ENCODE measurements around the gene ZNF334.

ZNF334 gene

DNA sequence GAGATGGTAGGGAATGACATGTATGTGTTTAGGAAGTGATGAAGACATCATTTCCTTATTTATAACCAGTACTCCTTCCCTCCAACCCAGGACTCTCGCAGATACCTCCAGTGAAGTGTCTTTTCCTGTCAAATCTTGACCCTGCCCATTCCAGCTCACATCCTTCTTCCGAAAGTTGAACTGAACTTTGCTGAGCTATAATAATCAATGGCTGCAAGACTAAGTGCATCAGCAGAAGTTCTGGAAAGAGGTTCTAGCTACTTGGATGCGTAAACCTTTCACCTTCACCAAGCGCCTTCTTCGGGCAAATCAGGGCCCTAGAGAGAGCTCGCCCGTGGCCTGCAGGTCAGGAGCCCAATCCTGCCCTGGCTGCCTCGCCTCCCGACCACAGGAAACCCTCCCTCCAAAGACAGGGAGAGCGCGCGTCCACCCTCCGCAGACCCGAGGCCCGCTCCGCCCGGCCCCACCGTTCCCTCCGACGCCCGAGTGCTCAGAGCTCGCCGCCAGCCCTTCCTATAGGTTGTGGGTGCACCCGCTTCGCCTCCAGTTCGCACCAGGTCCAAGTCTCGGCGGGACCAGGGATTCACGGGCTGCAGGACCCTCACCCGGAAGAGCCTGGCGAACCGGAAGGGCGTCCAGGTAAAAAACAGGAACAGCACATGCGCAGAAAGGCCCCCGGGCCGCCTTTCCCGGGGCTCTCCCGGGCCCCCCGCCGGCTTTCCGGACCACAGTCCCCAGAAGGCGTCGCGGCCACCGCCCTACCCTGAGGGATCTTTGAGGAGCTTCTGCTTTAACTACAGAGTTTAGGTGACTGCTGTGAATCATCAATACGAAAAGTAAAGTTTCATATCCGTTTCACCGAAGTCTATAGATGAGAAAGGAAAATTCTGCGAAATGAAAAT lies at the start of gene ZNF334:
Gene ZNF334 (minus strand): TSS at position 617 of the 902 bp plus-strand sequence. CDS start 1,457 bp downstream, outside the sequence.
- FAIRE-seq = no peak

DNA sequence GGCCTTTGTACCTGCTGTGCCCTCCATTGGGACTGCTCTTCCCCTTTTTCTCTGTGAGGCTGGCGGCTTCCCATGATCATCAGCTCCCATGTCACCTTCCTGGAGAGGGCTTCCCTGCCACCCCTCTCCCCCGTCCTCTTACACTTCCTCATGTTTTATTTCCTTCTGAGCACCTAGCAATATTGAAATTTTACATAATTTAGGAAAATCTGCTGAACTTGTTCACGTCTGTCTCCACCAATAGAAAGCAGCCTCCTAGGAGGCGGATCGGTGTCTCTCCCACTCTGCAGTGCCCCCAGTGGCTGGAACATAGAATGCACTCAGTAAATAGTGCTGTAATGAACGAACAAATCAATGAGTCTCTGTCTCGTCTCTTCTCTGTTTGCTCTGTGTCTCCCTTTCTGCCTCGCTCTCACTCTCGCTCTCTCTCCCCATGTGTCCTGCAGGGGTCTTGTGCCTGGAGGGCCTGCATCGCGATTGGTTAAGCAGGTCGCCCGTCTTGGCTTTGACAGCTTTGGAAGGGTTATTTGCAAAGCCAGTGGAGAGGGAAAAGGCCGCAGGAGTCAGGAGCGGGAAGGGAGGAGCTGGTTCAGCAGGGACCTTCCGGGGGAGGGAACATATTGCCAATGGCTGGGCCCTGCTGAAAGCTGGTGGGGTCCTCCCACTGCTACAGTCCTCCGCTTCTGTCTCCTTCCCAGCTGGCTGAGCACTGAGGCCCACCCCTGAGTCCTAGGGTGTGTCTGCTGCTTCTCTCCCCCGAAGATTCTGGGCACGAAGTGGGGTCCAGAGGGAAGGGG lies 49.2 kb upstream of the ZNF334 start:
- peak; percentile 78 for FAIRE-seq

DNA sequence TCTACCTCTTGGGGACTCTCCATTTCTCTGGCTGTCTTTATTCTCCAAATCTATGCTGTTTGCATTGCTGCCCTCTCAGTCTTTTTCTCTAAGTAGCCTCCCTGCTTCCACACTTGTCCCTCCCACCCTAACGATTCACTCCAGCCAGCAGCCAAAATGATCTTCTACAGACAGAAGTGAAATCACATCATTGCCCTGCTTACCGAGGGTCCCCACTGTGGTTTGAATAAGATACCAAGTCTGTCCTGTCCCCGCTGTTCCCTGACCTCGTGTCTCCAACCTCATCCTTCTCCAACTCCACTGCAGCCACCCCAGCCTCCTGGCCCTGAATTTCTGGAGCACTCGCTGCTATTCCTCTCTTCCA lies 48.6 kb upstream of the ZNF334 start:
- no peak for FAIRE-seq

DNA sequence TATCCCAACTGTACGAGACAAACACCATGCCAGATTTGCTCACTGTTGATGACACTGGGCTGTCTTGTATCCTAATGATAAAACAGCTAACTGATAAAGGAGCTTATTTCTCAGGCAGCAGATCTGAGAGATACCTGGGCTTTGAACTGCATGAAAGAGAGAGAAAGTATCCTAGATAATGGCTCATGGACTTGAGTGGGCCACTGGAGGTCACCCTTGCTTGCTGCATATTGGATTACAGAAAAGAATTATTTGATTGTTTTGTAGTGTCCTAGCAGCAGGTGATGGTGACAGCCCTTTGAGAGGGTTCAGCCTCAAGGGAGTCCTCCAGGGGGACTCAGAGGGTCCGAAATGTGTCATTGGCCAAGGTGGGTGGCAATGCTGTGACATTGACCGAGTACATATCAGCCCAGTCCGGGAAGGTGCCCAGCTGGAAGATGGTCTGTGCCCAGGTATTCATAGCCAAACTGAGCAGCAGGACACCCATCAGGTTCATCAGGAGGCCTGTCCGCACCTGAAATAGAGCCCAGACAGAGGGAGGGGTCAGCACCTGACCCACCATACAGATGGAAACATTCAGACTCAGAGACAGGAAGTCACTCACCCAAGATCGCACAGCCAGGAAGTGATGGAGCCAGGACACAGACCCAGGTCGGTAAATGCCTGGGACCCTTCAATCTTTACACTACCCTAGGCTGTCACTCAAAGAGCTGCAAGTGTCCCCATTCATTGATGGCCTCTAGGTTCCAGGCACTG lies 46.5 kb upstream of the ZNF334 start:
- no peak for FAIRE-seq

DNA sequence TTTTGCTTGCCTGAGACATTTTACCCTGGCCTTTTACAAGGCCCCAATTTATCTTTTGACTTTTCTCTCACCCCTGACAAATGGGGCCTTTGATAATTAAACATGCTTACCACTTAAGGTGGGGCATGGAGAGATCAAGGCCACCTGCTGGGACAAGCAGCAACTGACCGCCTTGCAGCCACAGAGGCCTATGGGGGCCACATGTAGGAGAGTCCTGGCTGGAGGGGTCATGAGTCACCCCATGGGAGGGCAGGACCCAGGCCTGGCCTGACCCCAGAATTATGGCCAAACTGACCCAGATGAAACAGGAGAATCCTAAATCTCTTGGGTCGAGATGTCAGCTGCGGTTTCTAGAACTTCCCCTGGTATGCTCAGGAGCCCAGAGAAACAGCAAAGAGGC lies 45.6 kb upstream of the ZNF334 start:
- no peak for FAIRE-seq

DNA sequence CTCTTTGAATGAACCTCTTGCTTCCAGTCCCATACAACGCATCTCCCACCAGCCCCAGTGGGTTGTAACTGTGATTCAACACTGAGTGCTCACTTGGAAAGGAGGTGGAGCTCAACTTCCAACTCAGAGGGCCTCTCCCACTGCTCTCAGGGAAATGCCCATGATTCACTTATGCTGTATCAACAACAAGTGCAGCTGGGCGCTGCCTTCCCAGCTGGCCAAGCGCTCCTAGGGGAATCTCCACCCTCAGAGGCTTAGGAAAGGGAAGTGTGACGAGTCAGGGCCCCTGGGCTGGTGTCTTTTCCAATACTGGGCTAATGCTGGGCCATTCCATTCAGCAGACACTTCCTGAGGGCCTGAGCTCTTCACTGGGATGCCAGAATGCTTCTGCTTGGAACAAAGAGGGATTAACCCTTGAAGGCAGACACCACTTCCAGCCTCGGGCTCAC lies 45.2 kb upstream of the ZNF334 start:
- no peak for FAIRE-seq

DNA sequence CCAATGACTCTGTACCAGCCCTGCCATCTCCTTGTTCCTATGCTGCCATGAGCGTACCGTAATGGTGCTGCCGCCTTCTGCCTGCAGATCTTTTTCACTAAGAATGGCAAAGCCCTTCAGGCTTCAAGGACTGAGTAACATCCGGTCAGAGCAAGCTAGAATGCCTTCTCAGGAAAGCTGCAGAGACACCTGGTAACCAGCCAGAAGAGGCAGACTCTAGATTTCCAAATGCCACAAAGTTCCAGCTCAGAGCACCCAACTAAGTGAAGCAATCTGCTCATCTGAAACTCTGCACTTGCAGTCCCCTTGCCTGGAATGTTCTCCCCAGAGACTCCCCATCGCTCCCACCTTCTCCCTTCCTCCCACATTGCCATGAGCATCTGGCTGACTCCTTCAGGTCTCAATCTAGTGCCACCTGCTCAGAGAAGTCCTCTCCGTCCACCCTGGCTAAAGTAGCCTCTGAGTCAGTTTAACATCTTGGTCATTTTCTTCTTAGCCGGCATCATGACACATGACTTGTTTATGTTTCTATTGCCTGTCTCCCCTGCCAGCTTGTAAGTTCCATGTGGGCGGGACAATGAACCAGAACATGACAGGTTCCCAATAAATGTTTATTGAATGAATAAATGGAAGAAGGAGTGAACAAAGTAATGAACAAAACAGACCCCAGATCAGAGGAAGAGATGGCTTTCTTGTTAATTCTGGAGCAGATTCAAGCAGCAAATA lies 44.0 kb upstream of the ZNF334 start:
- FAIRE-seq = no peak

DNA sequence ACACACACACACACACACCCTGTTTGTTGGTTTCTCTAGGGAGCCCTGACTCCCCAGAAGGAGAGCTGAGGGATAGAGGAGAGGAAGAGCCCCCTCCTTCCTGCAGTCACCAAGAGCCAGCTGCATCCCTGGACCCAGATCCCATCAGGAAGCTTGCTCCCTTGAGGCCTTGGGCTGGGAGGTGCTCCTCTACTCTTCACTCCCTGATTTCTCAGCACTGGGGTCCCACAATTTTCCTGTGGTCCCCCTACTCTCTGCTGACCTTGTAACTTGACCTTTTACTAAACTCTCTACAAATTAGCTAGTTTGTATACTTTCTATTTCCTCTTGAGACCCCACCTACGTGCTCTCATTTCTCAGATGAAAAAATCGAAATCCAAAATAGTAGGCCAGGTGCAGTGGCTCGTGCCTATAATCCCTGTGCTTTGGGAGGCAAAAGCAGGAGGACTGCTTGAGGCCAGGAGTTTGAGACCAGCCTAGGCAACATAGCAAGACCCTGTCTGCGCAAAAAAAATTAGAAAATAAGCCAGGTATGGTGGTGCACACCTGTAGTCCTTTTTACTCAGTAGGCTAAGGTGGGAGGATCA lies 42.1 kb upstream of the ZNF334 start:
- FAIRE-seq = no peak

DNA sequence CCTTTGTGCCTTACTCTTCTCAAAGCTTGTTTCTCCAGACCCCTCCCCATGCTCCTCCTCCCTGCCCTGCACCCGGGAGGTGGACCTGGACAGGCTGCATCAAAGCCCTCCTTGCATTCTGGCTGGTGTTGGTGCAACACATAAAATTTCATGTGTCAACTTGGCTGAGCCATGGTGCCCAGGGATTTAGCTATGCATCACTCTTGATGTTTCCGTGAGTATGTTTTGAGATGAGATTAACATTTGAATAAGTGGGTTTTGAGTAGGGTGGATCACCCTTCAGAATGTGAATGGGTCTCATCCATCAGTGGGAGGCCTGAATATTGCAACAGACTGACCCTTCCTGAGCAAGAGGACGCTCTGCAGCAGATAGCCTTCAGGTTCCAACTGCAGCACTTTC lies 41.5 kb upstream of the ZNF334 start:
- no peak for FAIRE-seq

DNA sequence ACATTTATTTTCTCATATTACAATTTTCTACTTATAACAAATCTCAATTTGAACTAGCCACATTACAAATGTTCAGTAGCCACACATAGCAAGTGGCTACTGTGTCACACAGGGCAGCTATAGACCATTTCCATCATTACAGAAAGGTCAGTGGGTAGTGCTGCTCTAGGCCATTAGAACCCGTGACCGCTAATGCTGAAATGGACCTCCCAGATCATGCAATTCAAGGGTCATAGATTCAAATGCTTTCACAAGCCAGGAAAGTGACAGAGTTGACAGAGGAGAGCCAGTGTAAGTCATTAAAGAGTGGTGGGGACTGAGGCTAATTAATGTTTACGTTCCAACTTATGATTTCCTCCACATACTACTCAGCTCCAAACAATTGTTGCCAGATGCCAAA lies 40.6 kb upstream of the ZNF334 start:
- FAIRE-seq = no peak

DNA sequence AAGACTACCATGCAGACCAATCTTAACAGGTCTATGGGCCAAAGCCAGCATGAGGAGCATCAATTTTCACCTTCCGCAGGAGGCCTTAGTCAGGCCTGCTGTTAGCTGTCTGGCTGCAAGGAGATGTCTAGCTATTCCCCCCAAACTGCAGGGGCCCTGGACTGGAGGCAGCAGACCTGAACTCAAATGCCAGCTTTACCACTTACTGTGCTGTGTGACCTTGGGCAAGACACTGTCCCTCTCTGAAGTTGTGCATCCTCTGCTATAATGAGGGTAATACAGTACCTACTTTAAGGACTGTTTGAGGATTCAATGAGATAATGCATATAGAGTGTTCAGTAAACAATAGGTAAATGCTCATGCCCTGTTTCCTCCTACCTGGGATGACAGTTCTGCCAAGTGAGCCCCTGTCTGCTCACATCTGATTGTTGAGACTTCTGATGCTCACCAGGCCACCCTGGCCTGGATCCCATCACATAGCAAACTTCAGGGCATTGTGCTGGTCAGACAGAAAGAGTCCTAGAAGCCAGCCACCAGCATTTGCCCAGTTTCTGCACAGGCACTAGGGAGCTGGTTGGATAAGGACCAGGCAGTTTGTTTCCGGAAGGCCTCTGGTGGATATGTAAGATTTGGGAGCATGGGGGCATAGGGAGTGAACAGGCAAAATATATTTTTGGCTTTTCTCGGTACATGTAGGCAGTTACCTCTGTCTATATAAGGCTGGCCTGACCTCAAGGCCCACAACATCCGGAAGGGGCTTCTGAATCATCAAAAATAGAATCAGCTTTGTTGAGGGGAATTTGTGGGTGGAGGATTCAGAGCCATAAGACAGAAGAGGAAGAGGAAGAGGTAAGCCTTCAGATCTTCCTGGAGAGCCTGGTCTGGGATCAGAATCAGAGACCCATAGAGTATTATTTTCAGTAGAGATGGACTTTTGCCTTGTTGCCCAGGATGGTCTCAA lies 39.4 kb upstream of the ZNF334 start:
- FAIRE-seq = no peak

DNA sequence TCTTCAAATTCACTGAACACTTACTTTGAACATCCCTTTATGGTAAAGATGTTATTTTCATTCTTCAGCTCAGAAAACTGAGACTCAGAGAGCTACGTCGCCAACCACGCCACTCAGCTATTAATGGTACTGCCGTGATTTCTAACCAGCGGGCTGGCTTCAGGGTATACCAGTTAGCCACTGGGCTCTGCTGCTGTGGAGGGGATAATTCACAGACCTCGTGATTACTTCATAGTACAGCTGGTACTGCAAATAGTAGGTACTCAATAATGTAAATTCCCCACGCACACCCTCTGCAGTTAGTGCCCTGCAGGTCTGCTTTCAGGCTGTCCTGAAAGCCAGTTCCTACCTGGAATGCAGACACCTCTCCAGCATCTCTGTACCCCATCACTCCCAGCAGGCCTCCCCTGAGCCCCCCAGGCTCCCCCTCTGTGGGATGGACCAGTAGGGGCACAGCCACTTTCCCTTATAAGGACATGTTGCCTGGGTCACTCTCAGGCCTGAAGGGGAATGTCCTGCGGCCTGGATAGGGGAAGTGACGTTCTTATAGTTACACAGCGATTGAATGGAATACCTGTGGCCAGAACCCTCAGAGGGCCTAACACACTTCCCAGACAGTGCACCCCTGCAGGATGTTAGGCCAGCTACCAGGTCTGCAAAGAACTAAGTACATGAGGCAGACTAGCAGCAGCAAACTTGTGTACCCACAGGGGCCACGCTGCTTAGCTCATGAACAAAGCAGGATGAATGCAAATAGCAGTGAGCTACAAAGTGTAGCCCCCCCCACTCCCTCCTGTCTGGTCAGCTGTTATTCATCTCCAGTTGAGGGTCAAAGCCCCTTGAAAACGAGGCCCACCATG lies 38.4 kb upstream of the ZNF334 start:
- FAIRE-seq = no peak

DNA sequence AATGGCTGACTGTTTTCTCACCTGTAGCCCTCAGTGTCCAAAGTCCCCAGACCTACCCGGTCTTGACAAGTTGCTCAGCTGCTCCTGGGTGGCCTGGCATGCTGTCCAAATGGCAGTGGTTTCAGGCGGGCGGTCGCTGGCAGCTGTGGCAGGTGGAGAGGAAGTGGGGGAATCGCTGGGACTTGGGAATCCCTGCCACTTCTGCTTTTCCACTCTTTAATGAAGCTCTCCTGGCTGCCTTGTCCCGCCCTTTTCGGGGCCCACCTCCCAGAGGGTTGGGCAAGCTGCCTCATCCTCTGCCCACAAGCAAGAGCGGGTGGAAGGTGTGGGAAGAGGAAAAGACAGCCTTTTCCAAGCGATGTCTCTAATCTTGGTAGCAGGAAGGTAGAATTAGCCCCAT lies 37.1 kb upstream of the ZNF334 start, which contains the start of gene OCSTAMP:
Gene OCSTAMP (minus strand): TSS at position 194 of the 400 bp plus-strand sequence. CDS start 94 bp downstream, at position 100.
- FAIRE-seq = no peak

DNA sequence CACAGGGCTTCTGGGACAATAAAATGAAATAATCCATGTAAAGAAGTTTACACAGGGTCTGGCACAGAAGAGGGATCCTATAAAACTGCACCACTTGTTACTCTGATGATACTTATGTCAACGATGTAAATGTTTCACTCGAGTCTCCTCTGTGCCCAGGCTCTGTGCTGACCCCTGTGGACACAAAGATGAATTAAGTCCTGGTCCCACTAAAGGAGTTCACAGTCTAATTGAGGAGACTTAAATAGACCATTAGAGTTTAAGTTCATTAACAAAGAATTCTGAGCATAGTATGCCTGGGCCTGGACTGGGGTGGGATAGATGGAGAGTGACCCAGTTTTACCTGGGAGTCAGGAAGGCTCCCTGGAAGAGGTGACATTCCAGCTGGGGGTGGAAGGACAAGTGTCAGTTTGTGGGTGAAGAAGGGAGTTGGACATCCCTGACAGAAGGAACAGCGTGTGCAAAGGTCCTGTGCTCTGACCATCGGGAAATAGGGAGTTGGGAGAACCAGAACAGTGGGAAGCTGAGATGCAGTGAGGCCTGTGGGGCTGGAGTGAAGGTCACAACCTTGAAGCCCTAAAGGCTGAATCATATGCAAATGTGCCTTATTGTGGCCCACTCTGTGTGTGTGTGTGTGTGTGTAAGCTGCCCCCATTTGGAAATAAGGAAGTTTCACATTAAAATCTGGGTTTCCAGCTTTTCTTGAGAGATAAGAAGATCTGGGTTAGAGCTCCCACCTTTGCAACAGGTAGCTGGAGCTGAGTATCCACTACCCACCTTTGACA lies 36.0 kb upstream of the ZNF334 start:
- FAIRE-seq = no peak

DNA sequence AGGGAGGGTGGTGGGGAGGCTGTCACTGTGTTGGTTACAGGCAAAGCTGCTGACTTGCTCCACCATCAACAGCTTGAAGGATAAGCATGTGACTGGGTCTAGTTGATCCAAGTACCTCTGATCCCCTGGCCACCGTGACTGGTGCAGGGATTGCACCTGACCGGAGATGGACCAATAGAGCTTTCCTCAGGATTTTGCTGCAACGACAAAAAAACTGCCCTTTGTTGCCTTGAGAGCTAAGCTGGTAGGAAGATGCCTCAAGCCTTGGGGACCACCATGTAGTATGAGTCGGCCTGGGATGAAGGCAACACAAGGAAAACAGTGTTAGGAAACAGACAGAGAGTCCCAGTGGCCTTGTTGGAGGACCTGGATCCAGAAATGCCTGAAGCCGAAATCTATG lies 35.3 kb upstream of the ZNF334 start:
- no peak for FAIRE-seq

DNA sequence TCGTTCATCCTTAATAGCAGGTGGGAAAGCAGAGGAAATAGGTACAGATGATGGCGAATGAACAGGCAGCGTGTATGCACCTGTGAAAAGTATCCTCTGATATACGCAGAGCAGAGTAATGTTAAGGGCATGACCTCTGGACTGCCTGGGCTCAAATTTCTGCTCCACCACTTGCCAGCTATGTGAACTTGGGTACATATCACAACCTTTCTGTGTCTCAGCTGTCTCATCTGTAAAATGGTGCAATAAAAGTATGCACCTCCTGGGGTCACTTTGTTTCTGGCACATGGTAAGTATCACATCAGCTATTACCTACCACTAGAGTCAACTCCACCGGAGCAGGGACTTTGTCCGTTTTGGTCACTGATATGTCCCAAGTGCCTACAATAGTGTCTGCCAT lies 34.6 kb upstream of the ZNF334 start:
- no peak for FAIRE-seq

DNA sequence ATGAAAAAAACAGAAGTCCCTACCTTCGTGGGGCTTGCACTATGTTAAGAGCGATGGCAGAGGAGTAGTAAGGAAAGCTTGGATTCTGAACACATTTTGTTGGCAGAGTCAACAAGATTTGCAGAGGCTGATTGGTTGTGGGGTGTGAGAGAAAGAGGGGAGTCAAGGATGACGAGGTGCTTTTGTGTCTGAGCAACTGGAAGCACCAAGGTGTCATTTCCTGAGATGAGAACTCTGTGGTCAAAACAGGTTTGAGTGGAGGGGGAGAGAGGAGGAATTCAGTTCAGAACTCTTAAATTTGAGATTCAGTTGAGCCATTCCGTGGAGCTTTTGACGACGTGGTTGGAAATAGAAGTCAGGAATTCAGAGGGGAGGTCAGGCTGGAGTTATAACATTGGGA lies 33.6 kb upstream of the ZNF334 start:
- no peak for FAIRE-seq

DNA sequence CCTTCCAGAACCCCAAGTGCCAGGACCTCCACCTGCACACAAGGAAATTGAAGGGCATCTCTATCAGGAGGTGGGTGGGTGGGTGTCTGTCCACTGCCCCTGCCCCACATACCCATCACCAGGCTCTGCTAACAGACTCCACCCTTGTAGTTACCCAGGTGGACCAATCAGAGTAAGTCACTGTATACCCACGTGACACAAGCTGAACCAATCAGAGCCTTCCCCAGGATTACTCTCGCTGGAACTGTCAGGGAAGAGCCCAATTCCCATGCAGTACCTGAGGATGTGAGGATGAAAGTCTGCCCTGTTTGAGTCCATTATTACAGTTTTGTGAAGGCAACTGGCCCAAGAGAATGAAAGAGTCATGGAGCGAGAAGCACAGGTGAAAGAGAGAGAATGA lies 32.9 kb upstream of the ZNF334 start:
- FAIRE-seq = no peak

DNA sequence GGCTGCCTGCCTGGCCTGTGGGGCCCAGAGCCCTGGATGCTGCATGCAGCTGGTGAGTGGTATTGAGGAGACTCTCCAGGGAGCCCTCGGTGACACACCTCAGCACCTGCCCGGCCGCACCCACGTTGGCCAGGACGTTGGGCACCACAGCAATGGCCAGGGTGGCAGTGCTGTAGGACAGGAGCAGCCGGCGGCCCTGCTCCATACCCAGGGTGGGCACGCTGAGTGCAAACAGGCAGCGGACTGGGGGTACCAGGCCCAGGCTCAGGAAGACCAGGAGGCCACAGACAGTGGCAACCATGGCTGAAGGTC lies 32.4 kb upstream of the ZNF334 start:
- FAIRE-seq = no peak

Data from islet of Langerhans (tissue), 1 donor.